HK-2 (cell line): ENCODE measurements around the gene GCNT3.
A peak's percentile ranks its signal among the peaks of the same experiment; 100 is the strongest.

Experiments
- DNase-seq: peaks from one replicate; pipeline ENCODE4 v3.0.0-alpha.2; 2018; ENCODE audit not compliant: unreplicated experiment

Gene GCNT3

GRCh38 chr15:59611276-59612260 is at the start of gene GCNT3:
TSS of gene GCNT3 (plus strand) at chr15:59611783. CDS start at chr15:59618239, 6,456 bp downstream.
- peak; percentile 40 for DNase-seq

GRCh38 chr15:59562448-59563186 is 49.0 kb upstream of the GCNT3 start:
- DNase-seq: no peak

GRCh38 chr15:59565299-59565698 is 46.3 kb upstream of the GCNT3 start:
- DNase-seq: no peak

- DNase-seq: no peak
Measured at GRCh38 chr15:59567324-59567723, 44.3 kb upstream of the GCNT3 start.

GRCh38 chr15:59569477-59569876 is 42.1 kb upstream of the GCNT3 start:
- DNase-seq: no peak

- DNase-seq: no peak
Measured at GRCh38 chr15:59570315-59570714, 41.3 kb upstream of the GCNT3 start.

- DNase-seq: no peak
Measured at GRCh38 chr15:59571606-59572005, 40.0 kb upstream of the GCNT3 start.

GRCh38 chr15:59583088-59583487 is 28.5 kb upstream of the GCNT3 start:
- no peak for DNase-seq

GRCh38 chr15:59587085-59587826 is 24.3 kb upstream of the GCNT3 start:
- DNase-seq: no peak

GRCh38 chr15:59590027-59590426 is 21.6 kb upstream of the GCNT3 start:
- no peak for DNase-seq

- DNase-seq: no peak
Measured at GRCh38 chr15:59591356-59591755, 20.2 kb upstream of the GCNT3 start.

GRCh38 chr15:59594493-59594942 is 17.1 kb upstream of the GCNT3 start:
- DNase-seq: peak; percentile 52

GRCh38 chr15:59594991-59595390 is 16.6 kb upstream of the GCNT3 start:
- no peak for DNase-seq

GRCh38 chr15:59595434-59595915 is 16.1 kb upstream of the GCNT3 start:
- peak; percentile 48 for DNase-seq

GRCh38 chr15:59596640-59597039 is 14.9 kb upstream of the GCNT3 start:
- no peak for DNase-seq

- no peak for DNase-seq
Measured at GRCh38 chr15:59598461-59598860, 13.1 kb upstream of the GCNT3 start.

GRCh38 chr15:59605994-59606393 is 5.6 kb upstream of the GCNT3 start:
- no peak for DNase-seq

GRCh38 chr15:59609730-59610712 is 1.6 kb upstream of the GCNT3 start:
- DNase-seq: no peak

- no peak for DNase-seq
Measured at GRCh38 chr15:59614153-59614552, 2.6 kb downstream of the GCNT3 start.

- DNase-seq: no peak
Measured at GRCh38 chr15:59615661-59616060, 4.1 kb downstream of the GCNT3 start.

GRCh38 chr15:59616379-59616778 is 4.8 kb downstream of the GCNT3 start:
- no peak for DNase-seq
